ENCODE data around the gene ATP2B3.

- TF ChIP-seq CTCF (IDR thresholded peaks at IDR 0.05 in 4 of 5, conservative IDR thresholded peaks at IDR 0.05 in 1 of 5), result no peak
- no peak for TF ChIP-seq POLR2A (IDR thresholded peaks at IDR 0.05)
Measured at GRCh38 chrX:153602601-153603000, 85.2 kb downstream of the ATP2B3 start.
